ENCODE measurements around the gene EFNA4. TPM values are rescaled to one million over a fixed set of nuclear protein-coding genes. Genes with fewer than 3 reads are reported as not detected.
A peak's percentile ranks its signal among the peaks of the same experiment; 100 is the strongest.

Gene EFNA4
- total and polyA plus RNA-seq, 9 of the 15 experiments (the other 6 are each of a cell fraction or from before 2014, with no cell fraction given) = 0.68 to 7.4 (median 6.1) TPM

DNA sequence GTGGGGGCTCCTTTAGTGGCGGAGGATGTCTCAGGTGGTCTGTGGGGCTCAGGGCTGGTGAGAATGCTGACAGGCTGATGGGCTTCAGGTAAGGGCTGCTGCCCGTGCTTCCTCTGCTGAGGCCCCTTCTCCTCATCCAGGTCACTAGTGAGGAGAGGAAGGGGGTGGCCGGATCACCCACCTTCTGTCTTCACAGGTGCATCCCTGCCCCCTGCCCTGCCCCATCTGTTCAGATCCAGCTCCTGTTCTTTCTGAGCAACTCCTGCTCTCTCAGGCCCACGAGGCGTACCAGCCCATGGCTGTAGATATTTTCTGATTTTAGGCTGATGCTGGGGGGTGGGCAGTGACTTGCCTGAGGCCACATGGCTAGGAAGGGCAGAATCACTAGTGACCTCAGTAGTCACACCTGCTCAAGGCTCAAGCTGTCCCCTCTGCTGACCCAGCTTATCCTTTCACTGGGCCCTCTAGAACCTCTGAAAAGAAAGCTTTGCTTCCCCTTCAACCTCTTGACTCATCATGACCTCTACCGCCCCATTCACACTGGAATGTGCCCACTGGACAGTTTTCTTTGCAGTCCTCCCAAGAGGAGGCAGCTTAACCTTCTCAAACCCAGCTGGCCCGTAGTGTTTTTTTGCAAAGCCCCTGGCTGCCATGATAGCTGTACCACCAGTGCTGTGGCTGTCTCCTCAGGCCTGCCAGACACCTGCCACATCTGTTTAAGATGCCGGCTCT is 44.8 kb upstream of the EFNA4 start:
- H3K4me1 ChIP-seq (replicated peaks in 1 of 2; ENCODE audit: control insufficient read depth in 2 of 2, insufficient read depth in 2 of 2, low read length in 2 of 2) = peaks cover 26 to 48% of the 10 kb centered on the region in 2 experiments
- in situ Hi-C loops (cut with MboI) = no loop called here

More for the DNA sequence above, 44.8 kb upstream of the EFNA4 start:
- ChIA-PET CTCF (ENCODE audit: low intra/inter-chr PET ratio) (interaction anchor here (1.9 to 2.8 kb wide), 4 partner anchors 18 to 63 kb away, joined by 6 to 28 read pairs (median 11); partner anchors contain the start of genes CKS1B, PBXIP1 and PYGO2), POLR2A (interaction anchor here (0.6 to 2.3 kb wide), 9 partner anchors 8 to 393 kb away, joined by 3 to 12 read pairs (median 4); partner anchors contain the start of genes DCST1 and DCST2)
- Histone ChIP-seq H3K79me2 (ENCODE audit: control insufficient read depth, insufficient read depth, low read length) (peaks cover 5% of the 10 kb centered on the region; the same call in 1 of the 3 replicates), H3K9me3 (replicated peaks; ENCODE audit: control insufficient read depth, insufficient read depth, low read depth, low read length) (no peaks in the 10 kb centered on the region), H3K9me1 (ENCODE audit: control insufficient read depth, insufficient read depth, low read length) (no peaks in the 10 kb centered on the region), H3K4me2 (ENCODE audit: insufficient read depth, low read length) (no peak overlapping the region), H4K20me1 (replicated peaks; ENCODE audit: control insufficient read depth, insufficient read depth, low read length) (no peaks in the 10 kb centered on the region), H3K27ac (ENCODE audit: extremely low read depth, low read depth, low read length) (no peak overlapping the region), H2AFZ (ENCODE audit: low read depth, low read length) (no peak overlapping the region), H3K9ac (ENCODE audit: insufficient read depth in 1 of 2, low read depth in 2 of 2, low read length in 2 of 2) (peak overlapping the region in 1 of 2 experiments; percentile 31; a peak in 2 of 4 replicates), H3K27me3 (ENCODE audit: control insufficient read depth in 2 of 2, insufficient read depth in 2 of 2, low read length in 2 of 2) (no peaks in the 10 kb centered on the region), H3K4me3 (no peak overlapping the region), H3K36me3 (ENCODE audit: control insufficient read depth, insufficient read depth, low read length) (peaks cover 41% of the 10 kb centered on the region; the same call in 2 of the 3 replicates)
- ATAC-seq (no peak), DNase-seq (ENCODE audit: extremely low read depth in 1 of 4, low spot score in 3 of 4) (no peak), FAIRE-seq (no peak)
- no TSS peak for BruUV-seq (replicated peaks)
- intact Hi-C loops (cut with micrococcal nuclease) = no loop called here
- no peak for TF ChIP-seq GATA2 (CRISPR knock-in tag; IDR thresholded peaks at IDR 0.05)
- peak; percentile 11 for TF ChIP-seq POLR2B (IDR thresholded peaks at IDR 0.05; ENCODE audit: low read depth, partially characterized antibody)
- TF ChIP-seq, protein P1, sequence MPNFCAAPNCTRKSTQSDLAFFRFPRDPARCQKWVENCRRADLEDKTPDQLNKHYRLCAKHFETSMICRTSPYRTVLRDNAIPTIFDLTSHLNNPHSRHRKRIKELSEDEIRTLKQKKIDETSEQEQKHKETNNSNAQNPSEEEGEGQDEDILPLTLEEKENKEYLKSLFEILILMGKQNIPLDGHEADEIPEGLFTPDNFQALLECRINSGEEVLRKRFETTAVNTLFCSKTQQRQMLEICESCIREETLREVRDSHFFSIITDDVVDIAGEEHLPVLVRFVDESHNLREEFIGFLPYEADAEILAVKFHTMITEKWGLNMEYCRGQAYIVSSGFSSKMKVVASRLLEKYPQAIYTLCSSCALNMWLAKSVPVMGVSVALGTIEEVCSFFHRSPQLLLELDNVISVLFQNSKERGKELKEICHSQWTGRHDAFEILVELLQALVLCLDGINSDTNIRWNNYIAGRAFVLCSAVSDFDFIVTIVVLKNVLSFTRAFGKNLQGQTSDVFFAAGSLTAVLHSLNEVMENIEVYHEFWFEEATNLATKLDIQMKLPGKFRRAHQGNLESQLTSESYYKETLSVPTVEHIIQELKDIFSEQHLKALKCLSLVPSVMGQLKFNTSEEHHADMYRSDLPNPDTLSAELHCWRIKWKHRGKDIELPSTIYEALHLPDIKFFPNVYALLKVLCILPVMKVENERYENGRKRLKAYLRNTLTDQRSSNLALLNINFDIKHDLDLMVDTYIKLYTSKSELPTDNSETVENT (CRISPR knock-in tag; IDR thresholded peaks at IDR 0.05) = no peak
- no peak for TF ChIP-seq KLF13 (tag; IDR thresholded peaks at IDR 0.05; ENCODE audit: borderline replicate concordance, low read depth)
- 80% methylated on average over 7 of the region's 8 CpGs for WGBS (ENCODE audit: insufficient coverage, low coverage, missing lambda C conversion rate)

Data from K562 (cell line).